Measurements from ENCODE around the gene MYO3B. TPM values are rescaled to one million over a fixed set of nuclear protein-coding genes. Genes with fewer than 3 reads are reported as not detected.

Gene MYO3B
- polyA plus RNA-seq, 1 of the 3 experiments (the other 2 are of a cell fraction) = not detected

GRCh38 chr2:170305711-170306110 lies 127.8 kb downstream of the MYO3B start (continued):
- TF ChIP-seq IRF3 (IDR thresholded peaks at IDR 0.05; ENCODE audit: low read depth, low read length) = no peak
- TF ChIP-seq CHD2 (IDR thresholded peaks at IDR 0.05; ENCODE audit: low read length, partially characterized antibody) = no peak
- TF ChIP-seq RFX5 (IDR thresholded peaks at IDR 0.05; ENCODE audit: low read length) = no peak
- no peak for TF ChIP-seq RCOR1 (IDR thresholded peaks at IDR 0.05; ENCODE audit: low read length)
- TF ChIP-seq TEAD4 (IDR thresholded peaks at IDR 0.05; ENCODE audit: borderline replicate concordance, insufficient read depth) = no peak
- no peak for TF ChIP-seq NFIC (IDR thresholded peaks at IDR 0.05; ENCODE audit: borderline replicate concordance)

GRCh38 chr2:170306293-170306873 lies 128.4 kb downstream of the MYO3B start:
- Histone ChIP-seq H3K36me3 (replicated peaks in 1 of 2; ENCODE audit: control insufficient read depth in 1 of 2, insufficient read depth in 2 of 2, low read length in 1 of 2) (no peaks in the 10 kb centered on the region), H3K9me3 (no peaks in the 10 kb centered on the region), H2AFZ (ENCODE audit: low read depth) (no peak overlapping the region), H3K9ac (no peak overlapping the region), H3K4me1 (ENCODE audit: control insufficient read depth in 1 of 2, insufficient read depth in 2 of 2, low read depth in 1 of 2, low read length in 1 of 2) (no peaks in the 10 kb centered on the region), H3K4me2 (no peak overlapping the region), H3K9me2 (no peaks in the 10 kb centered on the region), H3K27ac (ENCODE audit: low read depth in 2 of 2, low read length in 1 of 2) (no peak overlapping the region), H3K4me3 (ENCODE audit: low read depth in 2 of 2, low read length in 1 of 2) (no peak overlapping the region), H3K79me2 (ENCODE audit: insufficient read depth) (no peaks in the 10 kb centered on the region), H3K27me3 (ENCODE audit: insufficient read depth) (no peaks in the 10 kb centered on the region), H4K20me1 (ENCODE audit: insufficient read depth) (no peaks in the 10 kb centered on the region), H3F3A (replicated peaks; ENCODE audit: insufficient read depth) (no peaks in the 10 kb centered on the region)
- no peak for DNase-seq
- POLR2A ChIA-PET = no interaction called here
- TF ChIP-seq REST (IDR thresholded peaks at IDR 0.05; ENCODE audit: low read depth, low read length) (no peak), GABPA (IDR thresholded peaks at IDR 0.05; ENCODE audit: low read depth) (no peak), IRF3 (IDR thresholded peaks at IDR 0.05; ENCODE audit: low read depth, low read length) (no peak), CTCF (IDR thresholded peaks at IDR 0.05) (no peak)
- WGBS (ENCODE audit: low lambda C conversion rate) = 62% methylated on average over 5 of the region's 5 CpGs
- CTCF ChIA-PET = interaction anchor here (1.0 to 1.3 kb wide), 2 partner anchors 9 to 574 kb away, joined by 3 read pairs; no protein-coding TSS in a partner anchor

Measured in SK-N-SH (cell line).